HG03097 (cell line): ENCODE measurements around the gene MSL2.
"Not testable (repeated sequence)": the region's sequence is repeated elsewhere in the genome, so short reads cannot be mapped to it uniquely, and the experiment has no call there.

ENCODE experiments used
- ATAC-seq: cut with Tn5 transposase; IDR thresholded peaks from one replicate; pipeline ENCODE4 v1.9.1; 2021; ENCODE audit not compliant: unreplicated experiment, low FRiP score

The MSL2 gene

DNA sequence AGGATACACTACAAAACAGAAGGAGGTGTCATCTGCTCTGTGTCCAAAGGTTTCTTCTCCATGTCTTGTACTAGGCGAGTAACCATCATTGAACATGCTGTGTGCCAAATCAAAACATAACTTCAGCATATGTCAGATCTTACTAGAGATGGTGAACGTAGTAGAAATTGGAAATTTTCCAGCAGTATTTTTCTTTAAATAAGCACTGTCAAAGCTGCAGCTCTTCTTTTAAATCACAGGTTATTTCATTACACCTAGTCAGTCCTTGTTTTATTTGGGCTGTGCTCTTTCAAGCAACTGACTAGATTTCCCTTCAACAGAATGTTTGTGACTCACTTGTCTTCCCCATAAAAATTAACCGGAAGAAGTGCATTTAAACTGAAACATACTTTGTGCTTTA is 46.5 kb downstream of the MSL2 start:
- no peak for ATAC-seq

DNA sequence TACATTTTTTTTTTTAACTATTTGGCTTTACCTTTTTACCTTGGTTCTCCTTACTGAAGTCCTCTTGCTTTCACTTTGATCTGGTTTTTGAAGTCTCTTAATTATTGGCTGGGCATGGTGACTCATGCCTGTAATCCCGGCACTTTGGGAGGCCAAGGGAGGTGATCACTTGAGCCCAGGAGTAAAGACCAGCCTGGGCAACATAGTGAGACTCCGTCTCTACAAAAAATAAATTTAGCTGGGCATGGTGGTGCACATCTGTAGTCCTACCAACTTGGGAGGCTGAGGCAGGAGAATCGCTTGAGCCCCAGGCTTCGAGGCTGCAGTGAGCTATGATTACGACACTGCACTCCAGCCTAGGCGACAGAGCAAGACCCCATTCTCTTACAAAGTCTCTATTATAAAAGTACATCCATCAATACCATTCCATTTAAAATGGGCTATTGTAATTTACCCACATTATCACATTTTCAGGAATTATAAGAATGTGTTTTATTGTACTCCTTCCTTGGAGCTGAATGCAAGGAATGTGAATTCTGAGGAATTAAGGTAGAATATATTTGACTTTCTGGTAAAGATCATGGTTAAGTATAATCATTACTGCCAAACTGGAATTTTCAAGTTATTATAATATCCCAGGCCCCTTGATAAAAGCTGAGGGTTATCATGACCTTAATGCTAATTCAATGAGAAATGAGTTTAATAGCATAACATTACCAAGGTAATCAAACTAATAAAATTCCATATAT is 49.0 kb downstream of the MSL2 start:
- no peak for ATAC-seq

DNA sequence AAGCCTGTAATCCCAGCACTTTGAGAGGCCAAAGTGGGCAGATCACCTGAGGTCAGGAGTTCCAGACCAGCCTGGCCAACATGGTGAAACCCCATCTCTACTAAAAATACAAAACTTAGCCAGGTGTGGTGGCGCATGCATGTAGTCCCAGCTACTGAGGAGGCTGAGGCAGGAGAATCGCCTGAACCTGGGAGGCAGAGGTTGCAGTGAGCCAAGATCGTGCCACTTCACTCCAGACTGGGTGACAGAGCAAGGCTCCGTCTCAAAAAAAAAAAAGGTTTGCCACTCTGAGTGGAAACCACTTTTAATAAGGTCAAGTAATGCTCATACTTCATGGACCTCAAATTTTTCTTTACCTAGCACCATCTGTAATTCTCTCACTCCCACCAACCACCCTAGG is 51.7 kb downstream of the MSL2 start:
- ATAC-seq, result not testable (repeated sequence)

DNA sequence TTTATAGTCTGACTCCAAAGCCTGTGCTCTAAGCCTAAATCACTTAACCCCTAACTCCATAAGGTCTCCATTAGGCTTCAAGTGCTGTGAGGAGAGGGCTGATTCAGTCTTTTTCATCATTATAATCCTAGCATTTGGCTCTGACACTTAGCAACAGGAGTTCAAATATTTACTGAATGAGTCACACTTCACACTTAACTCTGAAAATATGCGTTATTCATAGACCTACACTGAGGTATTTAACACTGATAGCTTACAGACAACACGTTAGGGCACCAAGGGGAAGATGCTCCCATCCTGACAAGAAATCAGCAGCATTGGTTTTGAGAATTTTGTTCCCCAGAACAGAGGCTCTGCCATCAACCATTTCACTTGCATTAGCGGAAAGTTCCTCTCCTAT is 53.5 kb downstream of the MSL2 start:
- no peak for ATAC-seq

GRCh38 chr3:136141891-136142290 is 54.2 kb downstream of the MSL2 start:
- ATAC-seq, result no peak

- no peak for ATAC-seq
Observed at GRCh38 chr3:136141291-136141785, 54.8 kb downstream of the MSL2 start.

GRCh38 chr3:136136454-136136853 is 59.7 kb downstream of the MSL2 start:
- ATAC-seq, result no peak

- peak; percentile 57 for ATAC-seq
Observed at GRCh38 chr3:136135039-136135802, 60.9 kb downstream of the MSL2 start.

- no peak for ATAC-seq
Observed at GRCh38 chr3:136134091-136134490, 62.0 kb downstream of the MSL2 start.

DNA sequence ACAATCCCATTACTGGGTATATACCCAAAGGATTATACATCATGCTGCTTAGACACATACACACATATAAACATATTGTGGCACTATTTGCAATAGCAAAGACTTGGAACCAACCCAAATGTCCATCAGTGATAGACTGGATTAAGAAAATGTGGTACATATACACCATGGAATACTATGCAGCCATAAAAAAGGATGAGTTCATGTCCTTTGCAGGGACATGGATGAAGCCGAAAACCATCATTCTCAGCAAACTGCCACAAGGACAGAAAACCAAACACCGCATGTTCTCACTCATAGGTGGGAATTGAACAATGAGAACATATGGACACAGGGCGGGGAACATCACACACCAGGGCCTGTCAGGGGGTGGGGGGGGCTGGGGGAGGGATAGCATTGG is 64.5 kb downstream of the MSL2 start:
- not testable (repeated sequence) for ATAC-seq

- no peak for ATAC-seq
Observed at GRCh38 chr3:136122006-136122405, 74.1 kb downstream of the MSL2 start.

DNA sequence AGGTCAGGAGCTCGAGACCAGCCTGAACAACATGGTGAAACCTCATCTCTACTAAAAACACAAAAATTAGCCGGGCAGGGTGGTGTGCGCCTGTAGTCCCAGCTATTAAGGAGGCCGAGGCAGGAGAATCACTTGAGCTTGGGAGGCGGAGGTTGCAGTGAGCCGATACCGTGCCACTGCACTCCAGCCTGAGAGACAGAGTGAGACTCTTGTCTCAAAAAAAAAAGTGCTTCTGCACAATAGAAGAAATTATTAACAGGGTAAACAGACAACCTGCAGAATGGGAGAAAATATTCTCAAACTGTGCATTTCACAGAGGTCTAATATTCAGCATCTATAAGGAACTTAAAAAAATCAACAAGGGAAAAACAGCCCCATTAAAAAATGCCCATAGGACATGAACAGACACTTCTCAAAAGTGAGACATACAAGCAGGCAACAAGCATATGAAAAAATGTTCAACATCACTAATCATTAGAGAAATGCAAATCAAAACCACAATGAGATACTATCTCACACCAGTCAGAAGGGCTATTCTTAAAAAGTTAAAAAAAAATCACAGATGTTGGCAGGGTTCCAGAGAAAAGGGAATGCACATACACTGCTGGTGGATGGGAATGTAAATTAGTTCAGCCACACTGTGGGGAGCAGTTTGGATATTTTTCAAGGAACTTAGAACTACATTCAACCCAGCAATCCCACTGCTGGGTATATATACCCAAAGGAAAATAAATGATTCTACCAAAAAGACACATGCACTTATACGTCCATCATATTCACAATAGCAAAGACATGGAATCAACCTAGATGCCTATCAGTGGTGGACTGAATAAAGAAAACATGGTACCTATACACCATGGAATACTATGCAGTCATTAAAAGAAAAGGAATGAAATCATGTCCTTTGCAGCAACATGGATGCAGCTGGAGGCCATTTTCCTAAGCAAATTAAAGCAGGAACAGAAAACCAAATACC is 75.5 kb downstream of the MSL2 start:
- peak; percentile 57 for ATAC-seq

DNA sequence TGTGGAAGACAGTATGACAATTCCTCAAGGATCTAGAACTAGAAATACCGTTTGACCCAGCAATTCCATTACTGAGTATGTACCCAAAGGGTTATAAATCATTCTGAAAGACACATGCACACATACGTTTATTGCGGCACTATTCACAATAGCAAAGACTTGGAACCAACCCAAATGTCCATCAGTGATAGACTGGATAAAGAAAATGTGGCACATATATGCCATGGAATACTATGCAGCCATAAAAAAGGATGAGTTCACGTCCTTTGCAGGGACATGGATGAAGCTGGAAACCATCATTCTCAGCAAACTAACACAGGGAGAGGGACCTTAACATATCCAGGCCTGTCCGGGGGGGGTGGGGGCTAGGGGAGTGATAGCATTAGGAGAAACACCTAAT is 76.4 kb downstream of the MSL2 start:
- ATAC-seq, result not testable (repeated sequence)

DNA sequence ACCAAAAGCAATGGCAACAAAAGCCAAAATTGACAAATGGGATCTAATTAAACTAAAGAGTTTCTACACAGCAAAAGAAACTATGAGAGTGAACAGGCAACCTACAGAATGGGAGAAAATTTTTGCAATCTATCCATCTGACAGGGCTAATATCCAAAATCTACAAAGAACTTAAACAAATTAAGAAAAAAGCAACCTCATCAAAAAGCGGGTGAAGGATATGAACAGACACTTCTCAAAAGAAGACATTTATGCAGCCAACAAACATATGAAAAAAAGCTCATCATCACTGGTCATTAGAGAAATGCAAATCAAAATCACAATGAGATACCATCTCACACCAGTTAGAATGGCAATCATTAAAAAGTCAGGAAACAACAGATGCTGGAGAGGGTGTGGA is 76.8 kb downstream of the MSL2 start:
- not testable (repeated sequence) for ATAC-seq

GRCh38 chr3:136114421-136114820 is 81.7 kb downstream of the MSL2 start:
- no peak for ATAC-seq

DNA sequence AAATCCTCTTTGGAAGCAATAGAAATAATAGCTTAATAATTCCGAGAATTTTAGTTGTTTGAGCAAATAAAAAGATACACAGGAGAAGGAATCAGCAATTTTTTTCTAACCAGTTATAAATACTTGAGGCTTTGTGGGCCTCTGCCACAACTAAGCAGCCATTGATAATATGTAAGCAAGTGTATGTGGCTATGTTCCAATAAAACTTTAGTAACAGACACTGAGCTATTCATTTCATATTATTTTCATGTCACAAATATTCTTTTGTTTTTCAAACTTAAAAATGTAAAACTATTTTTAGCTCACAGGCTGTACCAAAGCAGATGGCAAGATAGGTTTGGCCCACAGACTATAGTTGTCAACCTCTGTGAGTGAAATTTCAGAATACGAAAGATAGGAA is 85.7 kb downstream of the MSL2 start:
- no peak for ATAC-seq

DNA sequence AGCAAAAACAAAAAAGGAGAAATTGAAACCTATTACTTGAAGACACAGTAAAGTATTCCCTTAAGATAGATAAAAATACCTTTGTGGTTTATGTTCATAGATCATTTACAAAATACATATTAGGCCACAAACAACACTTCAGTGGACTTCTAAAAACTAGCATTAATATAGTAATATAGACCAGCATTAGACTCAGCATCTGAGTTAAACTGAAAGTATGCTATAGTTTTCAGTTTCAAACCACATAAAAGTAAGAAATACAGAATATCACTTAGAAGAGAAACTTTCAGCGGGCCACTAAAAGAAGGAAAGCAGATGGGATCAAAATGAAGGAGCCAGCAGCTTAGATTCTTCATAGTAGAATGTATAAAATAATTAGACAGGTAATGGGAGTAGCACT is 86.6 kb downstream of the MSL2 start:
- peak; percentile 97 for ATAC-seq

DNA sequence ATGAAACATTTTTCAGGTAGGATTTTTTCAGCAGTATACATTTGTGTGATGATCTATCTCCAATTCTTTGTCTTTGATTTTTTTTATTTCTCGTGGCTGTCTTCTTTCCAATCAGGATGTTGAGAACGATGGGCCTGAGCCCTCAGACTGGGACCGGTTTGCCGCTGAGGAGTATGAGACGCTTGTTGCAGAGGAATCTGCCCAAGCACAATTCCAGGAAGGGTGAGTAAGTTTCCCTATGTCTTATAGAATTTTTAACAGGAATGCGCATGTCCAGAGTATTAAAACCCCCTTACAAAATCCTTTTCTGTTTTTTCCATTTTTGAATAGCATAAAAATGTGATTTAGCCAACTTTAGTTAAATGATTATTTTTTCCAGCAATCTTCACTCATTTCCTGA is 90.0 kb downstream of the MSL2 start:
- no peak for ATAC-seq

GRCh38 chr3:136105044-136105443 is 91.1 kb downstream of the MSL2 start:
- no peak for ATAC-seq
